SU-DHL-6 (cell line): ENCODE results near the gene LOXL4.

Source experiments
- H2AFZ ChIP-seq: fragments of 200-600 bp; sonication (generic); 2 replicates; pipeline ENCODE4 v1.6.1; 2014; ENCODE audit warnings: low read depth, mild to moderate bottlenecking, moderate library complexity, mixed read lengths, antibody characterized with exemption, low read length; ENCODE audit not compliant: severe bottlenecking
- H3F3A ChIP-seq: fragments of 200-600 bp; shearing (Covaris generic); 2 replicates; pipeline ENCODE4 v1.6.0; 2016; ENCODE audit warnings: antibody characterized with exemption, mild to moderate bottlenecking; ENCODE audit not compliant: insufficient read depth
- H3K27ac ChIP-seq: fragments of 200-600 bp; sonication (generic); 2 replicates; pipeline ENCODE4 v1.5.1; 2016; ENCODE audit warnings: low read depth, mild to moderate bottlenecking, low read length, moderate library complexity, mixed read lengths
- H3K27me3 ChIP-seq: fragments of 200-600 bp; sonication (generic), shearing (Covaris generic); 2 replicates; pipeline ENCODE4 v1.6.0; 2014; ENCODE audit warnings: mild to moderate bottlenecking, low read length
- H3K36me3 ChIP-seq: fragments of 200-600 bp; sonication (generic); 2 replicates; pipeline ENCODE4 v1.6.1; 2014; ENCODE audit warnings: mild to moderate bottlenecking, low read length, mixed read lengths
- H3K4me2 ChIP-seq: fragments of 300-600, 200-600 bp; shearing (Covaris generic), sonication (generic); 2 replicates; pipeline ENCODE4 v1.6.0; 2014; ENCODE audit warnings: low read length, low read depth, mild to moderate bottlenecking; ENCODE audit not compliant: poor library complexity, severe bottlenecking
- H3K4me3 ChIP-seq: fragments of 200-600 bp; sonication (generic); 2 replicates; pipeline ENCODE4 v1.5.1; 2014; ENCODE audit warnings: antibody characterized with exemption, low read length, mild to moderate bottlenecking, mixed read lengths; ENCODE audit not compliant: insufficient read depth, poor library complexity, severe bottlenecking
- H3K79me2 ChIP-seq: fragments of 200-600 bp; sonication (generic); 2 replicates; pipeline ENCODE4 v1.6.1; 2014; ENCODE audit warnings: mild to moderate bottlenecking, low read length, moderate library complexity; ENCODE audit not compliant: insufficient read depth
- H3K9ac ChIP-seq: fragments of 200-600 bp; sonication (generic); 2 replicates; pipeline ENCODE4 v1.7.0; 2014; ENCODE audit warnings: mild to moderate bottlenecking, low read length
- H3K9me2 ChIP-seq: fragments of 200-600 bp; sonication (generic); replicated peaks from 2 replicates; pipeline ENCODE4 v1.6.1; 2014; ENCODE audit warnings: low read length; ENCODE audit not compliant: insufficient read depth
- H3K9me3 ChIP-seq: fragments of 200-600 bp; sonication (generic); 2 replicates; pipeline ENCODE4 v1.6.1; 2014; ENCODE audit warnings: low read length, mixed read lengths; ENCODE audit not compliant: insufficient read depth
- H4K20me1 ChIP-seq: fragments of 200-600 bp; sonication (generic); 2 replicates; pipeline ENCODE4 v1.6.1; 2014; ENCODE audit warnings: low read depth, mild to moderate bottlenecking, antibody characterized with exemption, low read length, moderate library complexity, mixed read lengths
- CTCF ChIP-seq: fragments of 200-600 bp; sonication (generic); IDR thresholded peaks from one replicate; pipeline ENCODE4 v1.5.1; 2017; ENCODE audit warnings: antibody characterized with exemption, mild to moderate bottlenecking, low read length, moderate library complexity; ENCODE audit not compliant: insufficient read depth, poor library complexity, severe bottlenecking
- EZH2phosphoT487 ChIP-seq: fragments of 200-600 bp; sonication (generic), shearing (Covaris generic); conservative IDR thresholded peaks from 2 replicates; pipeline ENCODE4 v1.6.1; 2018; ENCODE audit warnings: mild to moderate bottlenecking, antibody characterized with exemption, low read length, moderate library complexity, mixed read lengths

LOXL4 gene

DNA sequence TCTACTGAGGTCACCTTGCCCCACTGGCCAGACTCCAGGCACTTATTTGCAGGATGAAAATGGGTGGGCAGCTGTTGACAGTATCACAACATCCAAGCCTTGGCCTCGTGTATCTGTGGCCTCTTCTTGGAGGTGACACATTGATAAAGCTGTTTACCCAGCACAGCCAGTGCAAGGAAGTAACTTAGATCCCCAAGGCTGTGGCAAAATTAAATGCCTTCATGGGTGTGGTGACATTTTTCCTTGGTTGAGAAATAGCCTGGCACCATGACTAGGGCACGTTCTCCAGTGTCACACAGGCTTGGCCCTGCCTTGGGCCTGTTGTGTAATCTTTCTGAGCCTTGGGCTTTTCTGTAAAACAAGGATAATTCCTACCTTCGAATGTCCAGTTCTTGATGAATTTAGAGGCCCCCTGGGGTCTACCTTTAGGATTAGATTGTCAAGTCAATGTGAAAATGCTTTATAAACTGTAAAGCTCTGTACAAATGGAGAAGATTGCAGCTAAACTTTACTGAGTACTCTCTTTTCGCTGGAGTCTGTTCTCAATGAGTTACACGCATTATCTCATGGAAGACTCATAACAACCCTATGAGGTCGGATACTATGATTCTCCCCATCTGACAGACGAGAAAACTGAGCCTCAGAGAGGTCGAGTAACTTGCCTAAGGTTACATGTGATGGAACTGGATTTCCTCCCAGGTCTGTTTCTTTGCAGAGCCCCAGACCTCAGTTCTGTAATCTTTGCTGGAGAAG is 46.7 kb upstream of the LOXL4 start:
- TF ChIP-seq EZH2phosphoT487 (no peak), CTCF (no peak)
- H3K4me2 ChIP-seq = no peak overlapping the region
- H3K9me2 ChIP-seq = no peaks in the 10 kb centered on the region
- no peak overlapping the region for H3K27ac ChIP-seq
- H3K9me3 ChIP-seq = no peaks in the 10 kb centered on the region
- no peak overlapping the region for H3K9ac ChIP-seq
- no peaks in the 10 kb centered on the region for H3K79me2 ChIP-seq
- no peaks in the 10 kb centered on the region for H3F3A ChIP-seq
- no peaks in the 10 kb centered on the region for H3K36me3 ChIP-seq
- H2AFZ ChIP-seq = no peak overlapping the region
- H3K4me3 ChIP-seq = no peak overlapping the region
- H4K20me1 ChIP-seq = no peaks in the 10 kb centered on the region
- H3K27me3 ChIP-seq = no peaks in the 10 kb centered on the region

DNA sequence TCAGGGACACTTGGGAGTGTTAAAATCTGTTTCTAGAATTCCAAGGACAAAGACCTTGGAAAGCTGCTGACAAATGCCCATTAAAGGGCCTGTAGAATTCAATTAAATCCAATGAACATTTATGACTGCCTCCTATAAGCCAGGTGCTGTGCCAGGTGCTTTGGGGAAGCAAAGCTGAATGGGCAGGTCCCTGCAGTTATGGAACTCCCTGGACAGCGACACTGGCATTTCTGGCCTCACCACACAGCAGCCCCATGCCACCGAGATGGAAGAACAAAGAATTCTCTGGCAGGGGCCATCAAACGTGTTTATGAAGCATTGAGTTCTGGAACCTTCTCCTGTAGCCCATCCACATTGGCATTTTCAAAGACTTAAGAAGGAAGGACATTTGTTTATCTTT is 45.6 kb upstream of the LOXL4 start:
- Histone ChIP-seq H3K9me2 (no peaks in the 10 kb centered on the region), H3F3A (no peaks in the 10 kb centered on the region), H3K9ac (no peak overlapping the region), H3K36me3 (no peaks in the 10 kb centered on the region), H3K4me2 (no peak overlapping the region), H3K9me3 (no peaks in the 10 kb centered on the region), H3K79me2 (no peaks in the 10 kb centered on the region), H2AFZ (no peak overlapping the region), H3K27ac (no peak overlapping the region), H3K4me3 (no peak overlapping the region), H4K20me1 (no peaks in the 10 kb centered on the region), H3K27me3 (no peaks in the 10 kb centered on the region)
- TF ChIP-seq CTCF = no peak
- TF ChIP-seq EZH2phosphoT487 = no peak

DNA sequence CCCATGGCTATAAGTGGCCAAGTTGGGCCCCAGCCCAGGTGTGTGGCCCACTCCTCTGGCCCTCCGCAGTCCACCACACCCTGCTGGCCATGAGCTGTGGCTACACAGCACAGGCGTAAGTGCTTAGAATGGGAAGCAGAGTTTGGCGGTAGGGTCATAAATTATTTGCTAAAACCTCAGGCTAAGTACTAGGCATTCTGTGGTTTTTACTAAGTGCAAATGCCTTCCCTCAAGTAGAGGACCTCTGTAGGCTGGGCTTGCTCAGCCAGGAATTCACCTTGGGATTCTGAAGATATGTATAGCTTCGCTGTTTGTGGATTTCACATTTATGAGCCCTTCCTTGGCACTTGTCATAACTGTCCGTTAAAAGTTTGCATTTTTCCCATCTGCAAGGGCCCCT is 44.8 kb upstream of the LOXL4 start:
- no peaks in the 10 kb centered on the region for H3K27me3 ChIP-seq
- H3F3A ChIP-seq = no peaks in the 10 kb centered on the region

More for the DNA sequence above, 44.8 kb upstream of the LOXL4 start:
- Histone ChIP-seq H3K36me3 (no peaks in the 10 kb centered on the region), H3K27ac (no peak overlapping the region), H2AFZ (no peak overlapping the region), H4K20me1 (no peaks in the 10 kb centered on the region), H3K9me2 (no peaks in the 10 kb centered on the region), H3K9ac (no peak overlapping the region), H3K4me2 (no peak overlapping the region), H3K79me2 (no peaks in the 10 kb centered on the region), H3K4me3 (no peak overlapping the region), H3K9me3 (no peaks in the 10 kb centered on the region)
- TF ChIP-seq EZH2phosphoT487 = no peak
- no peak for TF ChIP-seq CTCF
